ENCODE measurements around the gene CAPN5.

The CAPN5 gene

GRCh38 chr11:77118971-77119370, 52.2 kb downstream of the CAPN5 start:
- DNase-seq (ENCODE audit: low read depth) = no peak

GRCh38 chr11:77119531-77119936, 52.8 kb downstream of the CAPN5 start:
- no peak for DNase-seq (ENCODE audit: low read depth)

- DNase-seq (ENCODE audit: low read depth) = no peak
Measured at GRCh38 chr11:77120571-77120970, 53.8 kb downstream of the CAPN5 start.

GRCh38 chr11:77121096-77121640, 54.4 kb downstream of the CAPN5 start:
- no peak for DNase-seq (ENCODE audit: low read depth)

- DNase-seq (ENCODE audit: low read depth) = no peak
Measured at GRCh38 chr11:77121876-77122575, 55.3 kb downstream of the CAPN5 start.

GRCh38 chr11:77122576-77123212, 55.9 kb downstream of the CAPN5 start:
- no peak for DNase-seq (ENCODE audit: low read depth)

- no peak for DNase-seq (ENCODE audit: low read depth)
Measured at GRCh38 chr11:77123591-77123990, 56.8 kb downstream of the CAPN5 start.

GRCh38 chr11:77124041-77124440, 57.3 kb downstream of the CAPN5 start:
- DNase-seq (ENCODE audit: low read depth) = no peak

GRCh38 chr11:77124488-77124887, 57.7 kb downstream of the CAPN5 start:
- DNase-seq (ENCODE audit: low read depth) = no peak

- DNase-seq (ENCODE audit: low read depth) = no peak
Measured at GRCh38 chr11:77125191-77125590, 58.4 kb downstream of the CAPN5 start.

- DNase-seq (ENCODE audit: low read depth) = no peak
Measured at GRCh38 chr11:77125695-77126094, 58.9 kb downstream of the CAPN5 start.

GRCh38 chr11:77126156-77126775, 59.5 kb downstream of the CAPN5 start:
- no peak for DNase-seq (ENCODE audit: low read depth)

GRCh38 chr11:77126861-77127234, 60.1 kb downstream of the CAPN5 start:
- no peak for DNase-seq (ENCODE audit: low read depth)

GRCh38 chr11:77127235-77127911, 60.6 kb downstream of the CAPN5 start:
- DNase-seq (ENCODE audit: low read depth) = peak; percentile 38

- no peak for DNase-seq (ENCODE audit: low read depth)
Measured at GRCh38 chr11:77127920-77128691, 61.3 kb downstream of the CAPN5 start, which contains the start of gene MYO7A. TSS of gene MYO7A (plus strand) at chr11:77128246. CDS start at chr11:77130635, 2,389 bp downstream.

- no peak for DNase-seq (ENCODE audit: low read depth)
Measured at GRCh38 chr11:77129069-77129841, 62.5 kb downstream of the CAPN5 start.

GRCh38 chr11:77129842-77130756, 63.3 kb downstream of the CAPN5 start:
- no peak for DNase-seq (ENCODE audit: low read depth)

- no peak for DNase-seq (ENCODE audit: low read depth)
Measured at GRCh38 chr11:77130763-77131513, 64.2 kb downstream of the CAPN5 start.

GRCh38 chr11:77131560-77131959, 64.8 kb downstream of the CAPN5 start:
- DNase-seq (ENCODE audit: low read depth) = no peak

Data from activated T-helper 9 cell treated with anti-CD3 and anti-CD28 coated beads, Interleukin-2, amount 50 U/mL, for 16 hours (primary cell).